Liver (tissue), 9 donors: ENCODE data around the gene SMAD9. TPM values are rescaled to one million over a fixed set of nuclear protein-coding genes. Genes with fewer than 3 reads are reported as not detected.

ENCODE experiments used
- DNase-seq: peaks from one replicate; pipeline ENCODE4 v3.0.0-alpha.2; 2017; ENCODE audit warnings: low spot score
- H3K27ac ChIP-seq, 2 donors: one replicate each; pipeline ENCODE4 v1.7.0; 2013; ENCODE audit warnings: inconsistent platforms in 2 of 2, low read length in 2 of 2, control low read depth in 1 of 2, low read depth in 1 of 2, mild to moderate bottlenecking in 1 of 2
- H3K27me3 ChIP-seq, 4 donors: one replicate each; pipeline versions ENCODE4 v1.6.1 to v1.7.0; 2013; ENCODE audit warnings: low read length in 3 of 4, inconsistent platforms in 1 of 4, mild to moderate bottlenecking in 1 of 4, moderate library complexity in 1 of 4; ENCODE audit not compliant: control insufficient read depth in 4 of 4, insufficient read depth in 4 of 4
- H3K36me3 ChIP-seq, 4 donors: one replicate each; pipeline versions ENCODE4 v1.6.1 to v1.7.0; 2013; ENCODE audit warnings: low read length in 3 of 4, mild to moderate bottlenecking in 3 of 4, low read depth in 1 of 4, moderate library complexity in 1 of 4; ENCODE audit not compliant: control insufficient read depth in 4 of 4, insufficient read depth in 3 of 4
- H3K4me1 ChIP-seq, 4 donors: one replicate each; pipeline versions ENCODE4 v1.6.1 to v1.7.0; 2013; ENCODE audit warnings: low read length in 3 of 4, mild to moderate bottlenecking in 3 of 4, moderate library complexity in 1 of 4; ENCODE audit not compliant: control insufficient read depth in 4 of 4, insufficient read depth in 4 of 4
- H3K4me3 ChIP-seq, 3 donors: one replicate each; pipeline versions ENCODE4 v1.6.1 to v1.7.0; 2013; ENCODE audit warnings: low read length in 3 of 3, control low read depth in 1 of 3, low read depth in 1 of 3, mild to moderate bottlenecking in 1 of 3
- H3K9ac ChIP-seq, 2 donors: one replicate each; pipeline ENCODE4 v1.7.0; 2013; ENCODE audit warnings: low read length in 2 of 2, mild to moderate bottlenecking in 2 of 2, moderate library complexity in 2 of 2, control low read depth in 1 of 2, low read depth in 1 of 2
- H3K9me3 ChIP-seq, 4 donors: one replicate each; pipeline versions ENCODE4 v1.6.1 to v1.7.0; 2013; ENCODE audit warnings: low read length in 3 of 4; ENCODE audit not compliant: control insufficient read depth in 4 of 4
- CTCF ChIP-seq: fragments of 150-350 bp; IDR thresholded peaks from 2 replicates; pipeline ENCODE4 v1.5.1; 2017; ENCODE audit warnings: improper control_type of control experiment, low read depth, low read length; ENCODE audit not compliant: missing input control
- EGR1 ChIP-seq, 2 donors: IDR thresholded peaks; 2 replicates each; pipeline ENCODE4 v1.6.1; 2016 to 2018; ENCODE audit warnings: antibody characterized with exemption in 2 of 2, low read depth in 2 of 2
- FOXA1 ChIP-seq: IDR thresholded peaks from 2 replicates; pipeline ENCODE4 v1.6.1; 2016; ENCODE audit warnings: antibody characterized with exemption
- FOXA2 ChIP-seq: IDR thresholded peaks from 2 replicates; pipeline ENCODE4 v1.6.1; 2016; ENCODE audit warnings: antibody characterized with exemption
- GABPA ChIP-seq, 2 donors: IDR thresholded peaks in 1 of 2; conservative IDR thresholded peaks in 1 of 2; 2 replicates each; pipeline ENCODE4 v1.6.1; 2016; ENCODE audit warnings: antibody characterized with exemption in 2 of 2, mild to moderate bottlenecking in 1 of 2, moderate library complexity in 1 of 2
- HNF4A ChIP-seq, 2 donors: conservative IDR thresholded peaks; 2 replicates each; pipeline ENCODE4 v1.6.1; 2016; ENCODE audit warnings: antibody characterized with exemption in 2 of 2, mild to moderate bottlenecking in 2 of 2
- HNF4G ChIP-seq: IDR thresholded peaks from 2 replicates; pipeline ENCODE4 v1.6.1; 2016; ENCODE audit warnings: antibody characterized with exemption
- JUND ChIP-seq, 2 donors: IDR thresholded peaks; 2 replicates each; pipeline ENCODE4 v1.6.1; 2016; ENCODE audit warnings: antibody characterized with exemption in 2 of 2
- MAX ChIP-seq: IDR thresholded peaks from 2 replicates; pipeline ENCODE4 v1.6.1; 2016; ENCODE audit warnings: antibody characterized with exemption
- NR2F2 ChIP-seq: IDR thresholded peaks from 2 replicates; pipeline ENCODE4 v1.6.1; 2016; ENCODE audit warnings: antibody characterized with exemption
- RAD21 ChIP-seq, 2 donors: IDR thresholded peaks; 2 replicates each; pipeline ENCODE4 v1.6.1; 2016; ENCODE audit warnings: antibody characterized with exemption in 2 of 2, mild to moderate bottlenecking in 2 of 2
- REST ChIP-seq: IDR thresholded peaks from 2 replicates; pipeline ENCODE4 v1.6.1; 2016; ENCODE audit warnings: antibody characterized with exemption, mild to moderate bottlenecking
- RXRA ChIP-seq, 2 donors: IDR thresholded peaks; 2 replicates each; pipeline ENCODE4 v1.6.1; 2017 to 2018; ENCODE audit warnings: antibody characterized with exemption in 2 of 2, mild to moderate bottlenecking in 1 of 2
- SP1 ChIP-seq: IDR thresholded peaks from 2 replicates; pipeline ENCODE4 v1.6.1; 2018; ENCODE audit warnings: antibody characterized with exemption, mild to moderate bottlenecking
- TAF1 ChIP-seq: conservative IDR thresholded peaks from 2 replicates; pipeline ENCODE4 v1.6.1; 2016; ENCODE audit warnings: antibody characterized with exemption, mild to moderate bottlenecking
- YY1 ChIP-seq: IDR thresholded peaks from 2 replicates; pipeline ENCODE4 v1.6.1; 2016; ENCODE audit warnings: antibody characterized with exemption, mild to moderate bottlenecking
- ZBTB33 ChIP-seq: IDR thresholded peaks from 2 replicates; pipeline ENCODE4 v1.6.1; 2016; ENCODE audit warnings: antibody characterized with exemption
- WGBS: extraction: QIAGEN DNeasy Blood & Tissue Kit; methylation state at CpG from one replicate; pipeline ENCODE4 v1.1.7; 2013; 5-methylcytosine and 5-hydroxymethylcytosine counted together
- polyA plus RNA-seq, 2 donors: library from polyadenylated mRNA; stranded (reverse) in 1 of 2; unstranded in 1 of 2; fragments of 200-250 nt in 1 of 2; fragments of >200 nt in 1 of 2; fragmentation: Nextera tagmentation in 1 of 2; extraction: Ambion mirVana in 1 of 2; gene quantifications; one replicate each; pipeline versions ENCODE4 v1.2.1 to v1.2.3, GENCODE V29; 2013 to 2015
- total RNA-seq, 2 donors: library from RNA; depleted of rRNA; stranded (reverse); fragments of >200 nt; gene quantifications; one replicate each; pipeline ENCODE4 v1.2.3, GENCODE V29; 2014
- TF ChIP-seq, protein P1 (sequence below): IDR thresholded peaks from 2 replicates; pipeline ENCODE4 v1.6.1; 2016; ENCODE audit warnings: antibody characterized with exemption
- donor health status: healthy.
- donor health status: healthy.
- donor health status: healthy.
- donor health status: healthy.
- donor health status: healthy.

SMAD9 gene
- total and polyA plus RNA-seq, 4 donors: 0.51 to 1.3 (median 0.95) TPM

GRCh38 chr13:36882829-36883390 lies 37.1 kb downstream of the SMAD9 start:
- Histone ChIP-seq H3K27ac (no peak overlapping the region), H3K9me3 (no peaks in the 10 kb centered on the region), H3K4me3 (no peak overlapping the region), H3K9ac (no peak overlapping the region), H3K36me3 (no peaks in the 10 kb centered on the region), H3K27me3 (no peaks in the 10 kb centered on the region), H3K4me1 (no peaks in the 10 kb centered on the region)
- DNase-seq: no peak
- 73% methylated on average over 6 of the region's 6 CpGs for WGBS
- no peak for TF ChIP-seq NR2F2
- TF ChIP-seq EGR1 (IDR thresholded peaks at IDR 0.05; ENCODE audit: low read depth in 2 of 2): no peak
- no peak for TF ChIP-seq CTCF
- TF ChIP-seq, protein P1, sequence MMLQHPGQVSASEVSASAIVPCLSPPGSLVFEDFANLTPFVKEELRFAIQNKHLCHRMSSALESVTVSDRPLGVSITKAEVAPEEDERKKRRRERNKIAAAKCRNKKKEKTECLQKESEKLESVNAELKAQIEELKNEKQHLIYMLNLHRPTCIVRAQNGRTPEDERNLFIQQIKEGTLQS: no peak
- TF ChIP-seq JUND (IDR thresholded peaks at IDR 0.05): no peak
- no peak for TF ChIP-seq TAF1
- TF ChIP-seq MAX: no peak
- no peak for TF ChIP-seq FOXA1

DNA sequence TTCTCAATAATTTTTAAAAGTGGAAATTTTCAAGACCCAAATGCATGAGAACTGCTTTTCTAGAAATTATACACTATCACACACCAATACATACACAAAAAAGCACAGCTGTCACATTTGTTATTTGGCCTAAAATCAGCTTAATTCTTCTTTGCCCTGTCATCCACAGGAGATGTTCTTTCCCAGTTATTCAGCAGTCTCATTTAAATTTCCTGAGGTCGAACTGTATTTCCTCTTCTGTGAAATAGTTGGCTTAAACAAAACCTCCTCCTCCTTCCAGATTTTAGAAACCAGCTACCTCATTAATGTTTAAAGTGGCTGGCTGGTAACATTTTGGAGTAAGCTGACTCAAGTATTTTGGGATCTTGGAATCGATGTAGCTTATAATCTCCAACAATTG lies 39.1 kb downstream of the SMAD9 start:
- Histone ChIP-seq H3K36me3 (no peaks in the 10 kb centered on the region), H3K27me3 (no peaks in the 10 kb centered on the region), H3K4me1 (no peaks in the 10 kb centered on the region), H3K27ac (no peak overlapping the region), H3K4me3 (no peak overlapping the region), H3K9ac (no peak overlapping the region), H3K9me3 (no peaks in the 10 kb centered on the region)
- DNase-seq: no peak
- no peak for TF ChIP-seq YY1
- no peak for TF ChIP-seq FOXA2
- TF ChIP-seq EGR1 (IDR thresholded peaks at IDR 0.05; ENCODE audit: low read depth in 2 of 2): no peak
- no peak for TF ChIP-seq GABPA (IDR thresholded peaks at IDR 0.05 in 1 of 2, conservative IDR thresholded peaks at IDR 0.05 in 1 of 2)
- no peak for TF ChIP-seq HNF4A (conservative IDR thresholded peaks at IDR 0.05)
- TF ChIP-seq FOXA1: no peak
- TF ChIP-seq RAD21 (IDR thresholded peaks at IDR 0.05): no peak
- TF ChIP-seq SP1: no peak
- TF ChIP-seq ZBTB33: no peak
- no peak for TF ChIP-seq JUND (IDR thresholded peaks at IDR 0.05)
- no peak for TF ChIP-seq MAX
- TF ChIP-seq TAF1: no peak
- TF ChIP-seq REST: no peak
- TF ChIP-seq, protein P1: no peak
- TF ChIP-seq RXRA (IDR thresholded peaks at IDR 0.05): no peak
- TF ChIP-seq NR2F2: no peak
- no peak for TF ChIP-seq HNF4G
- no peak for TF ChIP-seq CTCF
- WGBS: 57% methylated on average over 2 of the region's 2 CpGs
